Measurements from ENCODE around the gene CHMP4B.

CHMP4B gene

GRCh38 chr20:33820362-33820761 is 9.2 kb downstream of the CHMP4B start:
- TF ChIP-seq GATA2 (IDR thresholded peaks at IDR 0.05; ENCODE audit: low read depth, low read length) (no peak), GATA3 (IDR thresholded peaks at IDR 0.05; ENCODE audit: low read depth, low read length) (no peak)

- TF ChIP-seq GATA2 (IDR thresholded peaks at IDR 0.05; ENCODE audit: low read depth, low read length) (no peak), GATA3 (IDR thresholded peaks at IDR 0.05; ENCODE audit: low read depth, low read length) (no peak)
Observed at GRCh38 chr20:33821270-33821836, 10.2 kb downstream of the CHMP4B start.

- TF ChIP-seq GATA3 (IDR thresholded peaks at IDR 0.05; ENCODE audit: low read depth, low read length) (no peak), GATA2 (IDR thresholded peaks at IDR 0.05; ENCODE audit: low read depth, low read length) (no peak)
Observed at GRCh38 chr20:33822423-33822822, 11.3 kb downstream of the CHMP4B start.

- no peak for TF ChIP-seq GATA3 (IDR thresholded peaks at IDR 0.05; ENCODE audit: low read depth, low read length)
- no peak for TF ChIP-seq GATA2 (IDR thresholded peaks at IDR 0.05; ENCODE audit: low read depth, low read length)
Observed at GRCh38 chr20:33822991-33823390, 11.8 kb downstream of the CHMP4B start.

GRCh38 chr20:33824852-33825251 is 13.7 kb downstream of the CHMP4B start:
- TF ChIP-seq GATA3 (IDR thresholded peaks at IDR 0.05; ENCODE audit: low read depth, low read length) (no peak), GATA2 (IDR thresholded peaks at IDR 0.05; ENCODE audit: low read depth, low read length) (no peak)

GRCh38 chr20:33825340-33826269 is 14.5 kb downstream of the CHMP4B start:
- TF ChIP-seq GATA3 (IDR thresholded peaks at IDR 0.05; ENCODE audit: low read depth, low read length) (no peak), GATA2 (IDR thresholded peaks at IDR 0.05; ENCODE audit: low read depth, low read length) (no peak)

- TF ChIP-seq GATA2 (IDR thresholded peaks at IDR 0.05; ENCODE audit: low read depth, low read length) (no peak), GATA3 (IDR thresholded peaks at IDR 0.05; ENCODE audit: low read depth, low read length) (no peak)
Observed at GRCh38 chr20:33826270-33826897, 15.2 kb downstream of the CHMP4B start.

GRCh38 chr20:33827109-33827508 is 16.0 kb downstream of the CHMP4B start:
- TF ChIP-seq GATA3 (IDR thresholded peaks at IDR 0.05; ENCODE audit: low read depth, low read length) (no peak), GATA2 (IDR thresholded peaks at IDR 0.05; ENCODE audit: low read depth, low read length) (no peak)

GRCh38 chr20:33827634-33828325 is 16.6 kb downstream of the CHMP4B start:
- TF ChIP-seq GATA3 (IDR thresholded peaks at IDR 0.05; ENCODE audit: low read depth, low read length) (no peak), GATA2 (IDR thresholded peaks at IDR 0.05; ENCODE audit: low read depth, low read length) (no peak)

GRCh38 chr20:33828326-33828844 is 17.2 kb downstream of the CHMP4B start:
- TF ChIP-seq GATA3 (IDR thresholded peaks at IDR 0.05; ENCODE audit: low read depth, low read length) = no peak
- TF ChIP-seq GATA2 (IDR thresholded peaks at IDR 0.05; ENCODE audit: low read depth, low read length) = no peak

GRCh38 chr20:33828967-33829560 is 17.9 kb downstream of the CHMP4B start:
- TF ChIP-seq GATA3 (IDR thresholded peaks at IDR 0.05; ENCODE audit: low read depth, low read length) (no peak), GATA2 (IDR thresholded peaks at IDR 0.05; ENCODE audit: low read depth, low read length) (no peak)

- TF ChIP-seq GATA2 (IDR thresholded peaks at IDR 0.05; ENCODE audit: low read depth, low read length) (no peak), GATA3 (IDR thresholded peaks at IDR 0.05; ENCODE audit: low read depth, low read length) (no peak)
Observed at GRCh38 chr20:33829636-33830035, 18.5 kb downstream of the CHMP4B start.

- no peak for TF ChIP-seq GATA3 (IDR thresholded peaks at IDR 0.05; ENCODE audit: low read depth, low read length)
- no peak for TF ChIP-seq GATA2 (IDR thresholded peaks at IDR 0.05; ENCODE audit: low read depth, low read length)
Observed at GRCh38 chr20:33830371-33830770, 19.2 kb downstream of the CHMP4B start.
